Duodenal mucosa (tissue), 2 donors: ENCODE measurements around the gene ZNF175.

Experiments
- H3K27ac ChIP-seq: one replicate; pipeline ENCODE4 v1.7.0; 2013; ENCODE audit warnings: low read depth, low read length
- H3K27me3 ChIP-seq, 2 donors: one replicate each; pipeline ENCODE4 v1.7.0; 2013; ENCODE audit warnings: low read length in 2 of 2, control low read depth in 1 of 2; ENCODE audit not compliant: insufficient read depth in 2 of 2, control insufficient read depth in 1 of 2
- H3K36me3 ChIP-seq, 2 donors: one replicate each; pipeline ENCODE4 v1.7.0; 2013; ENCODE audit warnings: low read length in 2 of 2, control low read depth in 1 of 2; ENCODE audit not compliant: insufficient read depth in 2 of 2, control insufficient read depth in 1 of 2
- H3K4me1 ChIP-seq, 2 donors: one replicate each; pipeline ENCODE4 v1.7.0; 2013; ENCODE audit warnings: low read length in 2 of 2, control low read depth in 1 of 2; ENCODE audit not compliant: insufficient read depth in 2 of 2, control insufficient read depth in 1 of 2
- H3K4me3 ChIP-seq, 2 donors: one replicate each; pipeline ENCODE4 v1.7.0; 2013; ENCODE audit warnings: low read length in 2 of 2, low read depth in 1 of 2
- H3K9ac ChIP-seq, 2 donors: one replicate each; pipeline ENCODE4 v1.7.0; 2013; ENCODE audit warnings: low read length in 2 of 2, low read depth in 1 of 2
- H3K9me3 ChIP-seq, 2 donors: one replicate each; pipeline ENCODE4 v1.7.0; 2013; ENCODE audit warnings: low read length in 2 of 2, control low read depth in 1 of 2; ENCODE audit not compliant: control insufficient read depth in 1 of 2

The ZNF175 gene

DNA sequence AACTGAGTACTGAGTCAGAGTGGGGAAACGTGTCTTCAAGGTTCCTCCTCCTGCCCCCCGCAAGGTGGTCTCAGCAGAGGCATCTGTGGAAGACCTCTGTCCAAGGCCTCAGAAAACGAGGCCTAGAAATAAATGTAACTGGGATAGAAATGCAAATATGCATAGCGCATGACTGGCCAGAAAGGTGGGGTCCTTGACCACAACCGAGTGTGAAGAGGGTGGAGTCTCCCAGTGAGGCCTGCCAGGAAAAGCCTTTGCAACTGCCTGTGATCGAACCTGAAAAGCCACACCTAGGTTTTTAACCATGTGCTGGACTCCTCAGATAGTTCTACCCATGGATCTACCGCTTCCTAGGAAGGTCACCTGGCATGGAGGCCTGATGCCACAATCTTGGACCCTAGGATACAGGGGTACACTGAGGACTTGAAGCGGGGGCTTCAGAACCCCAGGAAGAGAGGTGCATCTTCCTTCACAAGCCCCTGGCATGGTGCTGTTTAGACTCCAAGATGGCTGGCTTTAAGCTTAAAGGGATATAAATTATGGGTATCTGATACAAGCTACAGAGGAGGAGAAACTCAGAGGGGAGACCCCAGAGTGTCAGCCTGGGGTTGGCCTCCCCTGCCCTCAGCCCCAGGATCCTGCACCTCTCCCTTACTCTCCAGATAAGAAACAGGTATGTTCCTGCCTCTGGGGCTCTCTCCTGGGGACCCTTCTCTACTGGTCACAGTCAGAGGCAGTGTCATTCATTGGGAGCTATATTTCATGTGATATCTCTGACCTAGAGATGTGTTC, 21.4 kb upstream of the ZNF175 start:
- H3K27me3 ChIP-seq, result peaks cover 3 to 11% of the 10 kb centered on the region in 2 donors
- no peak overlapping the region for H3K27ac ChIP-seq
- no peaks in the 10 kb centered on the region for H3K4me1 ChIP-seq
- no peaks in the 10 kb centered on the region for H3K36me3 ChIP-seq
- no peak overlapping the region for H3K4me3 ChIP-seq
- H3K9ac ChIP-seq, result no peak overlapping the region
- H3K9me3 ChIP-seq, result no peaks in the 10 kb centered on the region

DNA sequence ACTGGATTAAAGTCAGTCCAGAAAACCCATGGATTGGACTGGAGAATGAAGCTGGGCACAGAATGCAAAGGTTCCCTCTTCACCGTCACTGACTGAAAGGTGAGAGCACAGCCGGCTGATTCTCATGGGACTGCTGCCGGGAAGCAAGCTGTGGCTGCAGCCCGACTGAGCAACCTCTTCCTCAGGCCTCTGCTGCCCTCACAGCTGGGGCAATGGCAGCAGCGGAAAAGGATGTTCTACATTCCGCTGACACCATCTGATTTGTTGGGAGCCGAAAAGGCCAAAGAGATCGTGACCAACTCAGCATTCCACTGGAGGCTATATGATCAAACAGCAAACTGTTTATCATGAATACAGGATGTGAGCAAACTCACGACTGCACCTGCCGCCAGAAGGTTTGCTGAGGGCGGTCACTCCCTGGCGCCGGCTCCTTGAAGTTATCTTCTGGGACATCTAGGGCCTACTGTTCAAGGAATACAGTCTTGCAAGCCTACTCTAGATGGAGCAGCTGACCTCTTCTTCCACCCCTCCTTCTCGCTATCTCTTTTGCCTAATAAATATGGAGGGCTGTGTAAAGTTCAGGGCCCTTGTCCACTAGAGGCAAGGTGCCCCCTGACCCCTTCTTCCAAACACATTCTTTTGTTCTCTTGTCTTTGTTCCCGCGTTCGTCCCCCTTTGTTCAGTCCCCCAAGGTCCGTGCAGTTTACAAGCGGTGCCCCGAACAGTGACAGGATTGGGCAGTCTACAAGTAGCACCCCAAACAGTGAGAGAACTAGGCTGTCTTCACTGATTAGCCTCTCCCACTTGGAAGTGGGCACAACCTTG, 20.0 kb upstream of the ZNF175 start:
- Histone ChIP-seq H3K4me3 (no peak overlapping the region), H3K36me3 (no peaks in the 10 kb centered on the region), H3K27ac (no peak overlapping the region), H3K9me3 (no peaks in the 10 kb centered on the region), H3K4me1 (no peaks in the 10 kb centered on the region), H3K27me3 (peaks cover 0 to 9% of the 10 kb centered on the region in 2 donors), H3K9ac (no peak overlapping the region)

DNA sequence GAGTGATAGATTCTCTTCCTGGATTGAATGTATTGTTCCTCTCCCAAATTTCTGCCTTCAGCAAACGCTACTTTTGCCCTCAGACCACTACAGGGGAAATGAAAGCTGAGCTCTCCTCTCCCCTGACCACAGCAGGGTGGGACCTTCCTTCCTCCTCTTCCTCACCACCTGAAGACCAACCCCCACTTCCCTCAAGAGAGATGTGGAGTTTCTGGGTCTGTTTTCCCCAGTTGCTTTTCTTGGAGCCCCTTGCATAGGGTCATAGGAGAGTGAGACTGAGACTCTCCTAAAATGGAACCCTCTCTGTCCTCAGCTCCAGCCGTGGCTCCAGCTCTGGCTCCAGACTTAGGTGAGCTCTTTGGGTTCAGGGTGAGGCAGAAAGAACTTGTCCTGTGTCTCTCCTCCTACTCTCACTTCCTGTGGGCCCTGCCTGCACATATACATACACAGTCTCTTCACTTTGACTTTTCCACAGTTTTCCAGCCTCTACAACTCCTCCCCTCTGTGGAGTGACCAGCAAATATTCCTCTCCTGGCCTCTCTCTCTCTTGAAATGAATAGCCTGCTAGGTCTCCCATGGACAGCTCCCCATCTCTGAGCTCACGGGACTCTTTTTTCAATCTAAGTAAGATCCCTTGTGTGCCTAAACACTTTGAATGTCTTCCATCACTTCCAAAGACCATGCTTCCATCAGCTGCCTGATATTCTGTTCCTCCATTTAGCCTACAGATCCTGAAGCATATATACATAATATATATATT, 19.2 kb upstream of the ZNF175 start:
- Histone ChIP-seq H3K27ac (no peak overlapping the region), H3K36me3 (no peaks in the 10 kb centered on the region)

DNA sequence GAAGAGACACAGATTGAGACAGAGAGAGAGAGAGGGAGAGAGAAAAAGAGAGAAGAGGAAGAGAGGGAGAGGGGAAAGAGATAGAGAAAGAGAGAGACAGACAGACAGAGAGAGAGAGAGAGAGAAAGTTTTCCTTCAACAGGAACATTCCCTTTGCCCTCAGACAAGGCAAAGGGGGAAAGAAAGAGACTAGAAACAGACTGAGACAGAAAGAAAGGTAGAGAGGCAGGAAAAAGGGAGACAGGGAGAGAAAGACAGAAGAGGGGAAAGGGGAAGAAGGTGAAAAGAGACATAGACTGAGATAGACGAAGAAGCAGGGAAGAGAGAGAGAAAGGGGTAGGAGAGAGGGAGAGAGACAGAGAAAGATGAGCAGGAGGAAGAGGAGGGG, 18.5 kb upstream of the ZNF175 start:
- no peaks in the 10 kb centered on the region for H3K9me3 ChIP-seq
- no peaks in the 10 kb centered on the region for H3K4me1 ChIP-seq
- H3K27ac ChIP-seq, result no peak overlapping the region
- H3K4me3 ChIP-seq, result no peak overlapping the region
- H3K27me3 ChIP-seq, result peaks cover 0 to 3% of the 10 kb centered on the region in 2 donors
- no peaks in the 10 kb centered on the region for H3K36me3 ChIP-seq
- no peak overlapping the region for H3K9ac ChIP-seq

More for the DNA sequence above, 19.2 kb upstream of the ZNF175 start:
- no peaks in the 10 kb centered on the region for H3K4me1 ChIP-seq
- H3K9ac ChIP-seq, result no peak overlapping the region
- peaks cover 0 to 3% of the 10 kb centered on the region in 2 donors for H3K27me3 ChIP-seq
- H3K9me3 ChIP-seq, result no peaks in the 10 kb centered on the region
- H3K4me3 ChIP-seq, result no peak overlapping the region

DNA sequence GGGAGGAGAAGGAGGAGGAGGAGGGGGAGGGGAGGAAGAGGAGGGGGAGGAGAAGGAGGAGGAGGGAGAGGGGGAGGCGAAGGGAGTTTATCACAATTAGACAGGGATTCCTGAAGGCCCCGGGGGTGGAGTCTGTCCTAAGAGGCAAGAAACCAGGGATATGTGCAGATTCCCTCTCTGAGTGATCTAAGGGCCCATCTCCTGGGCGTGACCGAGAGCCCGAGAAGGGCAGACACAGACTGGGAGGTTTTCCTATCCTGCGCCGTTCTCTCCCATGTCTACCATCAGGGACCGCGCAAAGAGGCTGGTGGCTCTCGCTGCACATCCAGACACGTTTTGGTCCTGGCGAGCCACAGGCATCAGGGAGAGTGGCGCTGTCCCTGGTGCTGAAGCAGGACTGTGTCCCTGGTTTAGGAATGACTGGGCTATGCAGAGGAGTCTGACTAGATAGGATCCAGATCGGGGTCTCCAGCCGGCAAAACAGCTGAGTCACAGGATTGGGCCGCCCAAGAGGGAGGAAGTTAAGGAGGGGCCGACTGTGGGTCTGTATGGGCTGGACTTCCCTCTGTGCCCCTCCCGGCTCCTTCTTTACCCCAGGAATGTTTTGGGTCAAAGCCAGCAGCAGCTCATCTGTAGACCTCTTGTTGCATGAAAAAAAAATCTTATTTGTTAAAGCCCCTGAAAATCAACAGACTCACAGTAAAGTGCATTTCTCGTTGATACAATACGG, 17.9 kb upstream of the ZNF175 start:
- H3K27ac ChIP-seq, result no peak overlapping the region
- H3K36me3 ChIP-seq, result no peaks in the 10 kb centered on the region
- no peak overlapping the region for H3K4me3 ChIP-seq
- no peak overlapping the region for H3K9ac ChIP-seq
- no peaks in the 10 kb centered on the region for H3K4me1 ChIP-seq
- H3K27me3 ChIP-seq, result peaks cover 0 to 3% of the 10 kb centered on the region in 2 donors
- no peaks in the 10 kb centered on the region for H3K9me3 ChIP-seq

DNA sequence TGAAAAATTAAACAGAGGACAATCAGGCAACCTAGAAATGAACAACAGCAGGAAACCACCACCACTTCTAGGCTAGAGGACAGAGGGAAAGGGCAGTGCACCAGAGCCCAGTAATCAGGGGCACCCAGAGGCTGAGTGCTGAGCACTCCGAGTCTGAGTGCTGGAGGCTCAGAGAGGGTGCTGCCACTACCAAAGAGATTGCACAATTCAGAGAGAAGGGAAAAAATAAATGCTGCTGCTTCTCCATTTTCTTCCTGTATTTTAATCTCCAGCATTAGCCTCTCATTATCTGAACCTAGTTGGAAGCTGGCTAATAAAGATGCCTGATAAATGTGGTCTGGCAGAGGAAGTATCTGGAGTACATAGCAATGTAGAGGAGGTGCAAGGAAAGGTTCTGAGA, 11.8 kb upstream of the ZNF175 start:
- no peaks in the 10 kb centered on the region for H3K4me1 ChIP-seq
- H3K27me3 ChIP-seq, result no peaks in the 10 kb centered on the region
- no peak overlapping the region for H3K4me3 ChIP-seq
- H3K36me3 ChIP-seq, result no peaks in the 10 kb centered on the region
- H3K9ac ChIP-seq, result no peak overlapping the region
- no peak overlapping the region for H3K27ac ChIP-seq
- H3K9me3 ChIP-seq, result no peaks in the 10 kb centered on the region

DNA sequence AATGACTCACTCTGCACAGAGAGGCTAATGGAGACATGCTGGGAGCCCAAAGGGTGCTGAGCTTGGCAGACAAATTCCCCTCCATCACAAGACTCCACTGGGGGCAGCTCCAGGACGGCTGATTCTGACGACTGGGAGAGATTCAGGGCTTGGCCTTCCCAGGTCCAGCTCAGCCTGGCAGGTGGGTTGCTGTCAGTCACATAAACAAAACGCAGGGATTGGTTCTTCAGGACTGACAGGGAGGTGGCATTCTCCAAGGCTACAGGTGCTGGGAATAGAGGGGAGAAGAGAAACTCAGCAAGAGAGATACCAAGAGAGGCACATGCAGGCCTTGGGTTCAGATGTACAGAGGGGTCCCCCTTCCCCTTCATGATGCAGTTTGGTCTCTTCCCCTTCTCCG, 10.7 kb upstream of the ZNF175 start:
- Histone ChIP-seq H3K27me3 (no peaks in the 10 kb centered on the region), H3K4me1 (peaks cover 0 to 7% of the 10 kb centered on the region in 2 donors), H3K9me3 (no peaks in the 10 kb centered on the region), H3K9ac (no peak overlapping the region), H3K4me3 (no peak overlapping the region), H3K36me3 (no peaks in the 10 kb centered on the region), H3K27ac (no peak overlapping the region)

DNA sequence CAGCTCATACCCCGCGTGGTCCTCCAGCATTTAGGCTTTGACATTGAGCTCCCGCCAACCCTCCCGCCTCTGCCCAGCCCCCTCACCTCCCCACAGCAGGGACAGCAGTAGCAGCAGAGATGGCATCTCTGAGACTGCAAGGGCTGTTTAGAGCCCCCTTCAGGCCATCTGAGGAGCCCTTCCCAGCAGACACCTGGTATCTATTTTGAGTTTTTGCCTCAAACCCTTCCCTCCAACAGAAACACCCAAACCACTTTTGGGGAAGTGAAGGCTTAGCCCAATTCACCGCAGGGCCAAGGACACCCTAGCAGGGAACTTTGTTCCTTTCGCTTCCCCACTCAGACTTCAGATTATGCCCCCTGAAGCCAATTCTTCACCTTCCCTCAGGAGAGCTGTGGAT, 6.3 kb upstream of the ZNF175 start:
- Histone ChIP-seq H3K4me3 (no peak overlapping the region), H3K4me1 (peaks cover 0 to 7% of the 10 kb centered on the region in 2 donors), H3K9me3 (no peaks in the 10 kb centered on the region), H3K27me3 (peaks cover 0 to 3% of the 10 kb centered on the region in 2 donors), H3K36me3 (no peaks in the 10 kb centered on the region), H3K27ac (no peak overlapping the region), H3K9ac (no peak overlapping the region)

DNA sequence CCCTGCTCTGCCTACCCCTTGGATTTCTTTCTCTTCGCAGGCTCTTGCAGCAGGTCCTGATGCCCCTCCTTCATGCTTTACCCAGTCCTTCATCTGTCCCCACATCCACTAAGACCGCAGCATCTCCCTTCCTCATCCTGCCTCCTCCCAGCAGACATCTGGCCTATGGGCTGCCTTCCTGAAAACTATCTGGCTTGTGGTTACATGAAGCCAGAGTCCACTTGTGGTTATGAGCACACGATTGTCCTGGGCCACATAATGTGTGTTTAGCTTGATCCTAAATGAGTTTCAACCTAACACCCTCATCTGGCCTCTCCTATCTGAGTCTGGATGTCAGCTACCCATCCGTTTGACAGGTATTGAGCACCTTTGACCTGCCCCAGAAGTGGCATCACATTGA, 5.5 kb upstream of the ZNF175 start:
- Histone ChIP-seq H3K27ac (no peak overlapping the region), H3K9me3 (no peaks in the 10 kb centered on the region), H3K4me3 (no peak overlapping the region), H3K4me1 (peaks cover 0 to 7% of the 10 kb centered on the region in 2 donors), H3K9ac (no peak overlapping the region), H3K27me3 (peaks cover 0 to 3% of the 10 kb centered on the region in 2 donors), H3K36me3 (no peaks in the 10 kb centered on the region)
